GM21447 (cell line): Measurements from ENCODE around the gene RNU6-1.

Experiments used
- ATAC-seq: cut with Tn5 transposase; IDR thresholded peaks from one replicate; pipeline ENCODE4 v1.9.1; 2021; ENCODE audit not compliant: unreplicated experiment

The RNU6-1 gene

DNA sequence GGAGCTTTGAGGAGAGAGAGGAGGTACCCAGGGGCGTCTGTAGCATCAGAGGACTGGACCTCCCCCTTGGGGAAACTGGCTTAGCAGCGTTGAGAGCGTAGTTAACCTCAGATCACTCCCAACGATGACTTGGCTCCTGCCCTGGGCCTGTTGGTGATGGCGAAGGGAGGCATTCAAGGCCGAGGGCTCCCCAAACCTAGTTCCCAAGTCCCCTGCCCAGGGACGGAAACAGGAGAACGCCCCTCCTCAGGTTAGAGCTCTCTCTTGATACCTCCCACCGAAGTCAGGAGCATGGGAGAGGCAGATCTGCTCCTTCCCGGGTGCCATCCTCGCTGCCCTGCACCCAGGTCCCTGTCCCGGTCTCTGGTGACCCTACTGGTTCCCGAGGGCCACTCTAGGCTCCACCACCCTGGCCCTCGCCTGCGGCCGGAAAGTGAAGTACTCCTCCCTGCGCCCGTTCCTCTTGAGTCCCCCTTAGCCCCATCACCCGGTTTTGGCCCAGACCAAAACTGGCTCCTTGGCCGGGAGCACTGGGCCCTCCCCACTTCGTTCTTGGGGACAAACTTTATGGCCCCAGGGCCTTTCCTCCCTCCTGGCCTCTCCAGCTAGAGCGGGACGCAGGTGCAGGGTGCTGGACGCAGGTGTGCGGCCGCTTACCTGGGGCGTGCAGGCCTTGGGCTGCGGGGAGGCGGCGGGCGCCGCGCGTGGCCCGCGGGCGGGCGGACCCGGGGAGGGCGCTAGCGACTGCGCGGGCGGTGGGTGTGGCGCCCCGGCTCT is 17.1 kb downstream of the RNU6-1 start:
- no peak for ATAC-seq

DNA sequence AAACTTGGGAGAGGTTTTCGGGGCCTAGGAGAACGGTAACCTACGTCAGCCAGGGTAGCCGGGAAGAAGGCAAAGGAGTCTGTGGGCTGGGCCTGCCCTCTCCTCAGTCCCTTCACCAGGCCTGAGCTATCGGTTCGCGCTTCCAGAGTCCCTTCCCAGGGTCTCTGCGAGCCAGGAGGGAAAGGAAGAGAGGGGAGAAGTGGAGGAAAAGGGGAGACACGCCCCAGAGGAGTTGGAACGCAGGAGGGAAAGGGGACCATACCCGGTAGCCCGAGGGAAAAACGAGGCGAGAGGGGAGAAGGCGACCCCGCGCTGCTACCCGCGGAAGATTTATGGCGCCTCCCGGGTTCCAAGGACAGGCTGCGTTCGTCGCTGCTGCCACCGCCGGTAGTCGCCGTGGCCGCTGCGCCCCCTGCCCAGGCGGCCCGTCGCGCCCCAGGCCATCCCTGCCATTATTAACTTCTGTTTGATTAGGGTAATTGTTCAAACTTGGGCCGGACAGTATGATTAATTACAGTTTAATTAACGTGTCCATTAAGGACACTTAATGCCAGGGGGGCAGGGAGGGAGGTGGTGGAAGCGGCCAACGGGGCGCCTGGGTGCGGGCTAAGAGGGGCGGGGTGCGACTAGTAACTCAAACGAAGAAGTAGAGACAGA is 17.9 kb downstream of the RNU6-1 start:
- ATAC-seq: no peak

DNA sequence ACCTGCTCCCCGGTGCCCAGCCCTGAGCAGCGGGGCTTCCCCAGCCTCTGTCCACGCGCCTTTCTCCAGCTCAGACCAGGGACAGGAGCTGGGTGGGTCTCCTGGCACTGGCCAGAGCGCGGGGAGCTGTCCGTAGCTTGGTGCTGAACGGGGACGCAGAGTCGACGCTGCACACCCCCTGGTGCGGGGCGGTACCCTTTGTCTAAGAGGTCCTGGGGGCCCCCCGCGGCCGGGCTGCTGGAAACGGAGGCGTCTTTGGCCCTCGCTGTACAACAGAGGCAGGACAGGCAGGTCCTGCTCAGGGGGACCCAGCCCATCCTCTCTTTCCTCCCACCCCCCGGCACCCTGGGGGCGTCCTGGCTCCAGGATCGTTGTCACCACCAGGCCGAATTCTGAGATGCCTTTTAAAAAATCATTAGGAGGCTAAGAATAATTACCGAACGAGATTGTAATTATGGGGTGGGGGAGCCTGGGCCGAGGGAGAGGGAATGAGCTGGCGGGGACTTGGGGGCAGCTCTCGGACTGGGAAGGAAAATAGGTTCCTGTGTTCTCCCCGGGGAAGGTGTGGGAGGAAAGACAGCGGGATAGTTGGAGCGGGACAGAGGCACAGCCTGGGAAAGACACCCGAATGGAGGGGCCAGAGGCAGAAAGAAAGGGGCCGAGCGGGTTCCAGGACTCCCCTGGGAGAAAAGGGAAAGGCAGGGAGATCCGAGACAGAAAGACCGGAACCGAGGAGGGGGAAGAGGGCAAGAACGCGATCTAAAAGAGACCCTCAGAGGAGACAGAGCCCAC is 18.7 kb downstream of the RNU6-1 start:
- ATAC-seq: no peak

GRCh38 chr15:67820122-67820991 is 19.5 kb downstream of the RNU6-1 start:
- ATAC-seq: no peak

DNA sequence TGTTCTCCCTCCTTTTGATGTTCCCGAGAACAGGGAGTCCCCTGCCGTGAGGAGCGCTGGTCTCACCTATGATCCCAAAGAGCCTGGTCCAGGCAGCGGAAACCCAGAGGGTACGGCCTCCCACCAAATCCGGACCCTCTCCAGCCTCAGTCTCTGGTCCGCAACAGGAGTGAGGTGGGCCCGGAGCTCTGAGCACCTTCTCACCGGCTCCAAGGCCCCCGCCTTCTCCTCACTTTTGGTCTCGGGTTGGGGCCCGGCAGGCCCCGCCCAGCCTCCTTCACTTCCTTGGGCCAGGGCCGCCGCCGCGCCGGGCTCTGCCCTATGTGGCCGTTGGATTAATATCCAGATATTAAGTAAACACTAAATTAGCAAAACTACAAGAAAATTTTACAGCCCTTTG is 20.2 kb downstream of the RNU6-1 start:
- no peak for ATAC-seq

DNA sequence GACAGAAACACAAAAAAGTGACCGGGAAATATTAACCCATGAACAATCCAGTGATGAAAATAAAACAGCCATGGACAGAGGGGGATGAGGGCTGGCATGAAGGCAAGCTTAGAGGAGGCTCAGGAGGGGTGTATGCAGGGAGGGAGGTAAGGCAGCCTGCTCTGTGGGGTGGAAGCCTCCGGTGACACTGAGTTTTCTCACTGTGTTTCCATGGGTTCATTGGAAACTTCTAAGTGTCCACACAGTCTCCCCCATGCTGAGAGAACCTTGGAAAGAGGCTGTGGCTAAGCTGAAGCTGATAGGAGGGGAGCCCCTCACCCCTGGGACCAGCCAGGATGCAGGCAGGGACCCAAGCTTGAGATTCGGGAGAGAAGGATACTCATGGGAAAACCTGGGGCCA is 21.4 kb downstream of the RNU6-1 start:
- ATAC-seq: no peak

DNA sequence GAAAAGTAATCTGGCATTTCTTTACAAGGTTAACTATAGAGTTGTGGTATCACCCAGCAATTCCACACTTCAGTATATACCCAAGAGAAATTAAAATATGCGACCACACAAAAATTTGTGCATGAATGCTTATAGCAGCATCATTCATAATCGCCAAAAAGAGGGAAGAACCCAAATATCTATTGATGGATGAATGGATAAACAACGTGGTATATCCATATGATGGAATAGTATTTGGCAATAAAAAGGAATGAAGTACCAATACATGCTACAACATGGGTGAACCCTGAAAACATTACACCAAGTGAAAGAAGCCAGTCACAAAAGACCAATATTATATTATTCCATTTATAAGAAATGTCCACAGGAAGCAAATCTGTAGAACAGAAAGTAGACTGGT is 23.2 kb downstream of the RNU6-1 start:
- ATAC-seq: no peak

- ATAC-seq: no peak
Measured at GRCh38 chr15:67815036-67815592, 24.7 kb downstream of the RNU6-1 start.

DNA sequence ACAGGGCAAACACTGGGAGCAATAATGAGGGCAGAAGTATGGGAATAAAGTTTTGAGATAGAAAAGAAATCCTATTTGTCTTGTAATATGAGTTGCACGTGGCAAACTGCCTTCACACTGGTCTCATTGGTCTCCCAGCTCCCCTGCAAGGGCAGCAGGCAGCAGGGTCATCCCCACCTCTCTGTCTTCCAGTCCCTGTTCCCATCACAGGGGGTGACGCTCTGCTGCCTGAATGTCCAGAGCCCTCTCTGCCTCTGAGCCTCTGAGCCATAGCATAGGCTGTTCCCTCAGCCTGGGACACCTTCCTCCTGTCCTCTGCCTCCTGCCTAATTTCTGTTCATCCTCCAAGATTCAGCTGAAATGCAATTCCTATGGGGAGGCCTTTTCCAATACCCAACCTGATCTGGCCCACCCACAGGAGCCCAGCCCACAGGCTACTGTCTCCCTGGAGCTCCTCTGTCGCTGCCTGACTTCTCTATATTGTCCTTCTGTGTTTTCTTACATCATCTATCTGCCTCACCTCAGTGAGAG is 26.7 kb downstream of the RNU6-1 start:
- ATAC-seq: no peak

- no peak for ATAC-seq
Measured at GRCh38 chr15:67812241-67812644, 27.6 kb downstream of the RNU6-1 start.

DNA sequence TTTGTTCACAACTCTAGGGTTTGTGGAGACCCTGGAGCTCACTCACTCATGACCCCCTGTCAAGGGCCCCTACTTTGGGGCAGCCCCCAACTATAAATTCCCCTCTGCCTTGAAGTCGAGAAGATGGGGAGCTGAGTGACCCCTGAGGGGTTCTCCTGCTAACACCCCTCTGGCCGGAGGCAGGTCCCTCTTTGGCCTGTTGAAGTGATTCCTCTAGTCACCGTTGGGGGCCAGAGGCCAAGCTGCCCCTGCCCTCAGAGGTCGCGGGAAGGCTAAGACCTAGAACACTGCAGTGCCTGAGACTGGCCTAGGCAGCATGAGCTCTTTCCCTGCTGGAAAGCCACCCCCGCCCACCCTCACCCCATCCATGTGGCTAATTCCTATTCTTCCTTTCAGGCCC is 30.0 kb downstream of the RNU6-1 start:
- ATAC-seq: no peak

DNA sequence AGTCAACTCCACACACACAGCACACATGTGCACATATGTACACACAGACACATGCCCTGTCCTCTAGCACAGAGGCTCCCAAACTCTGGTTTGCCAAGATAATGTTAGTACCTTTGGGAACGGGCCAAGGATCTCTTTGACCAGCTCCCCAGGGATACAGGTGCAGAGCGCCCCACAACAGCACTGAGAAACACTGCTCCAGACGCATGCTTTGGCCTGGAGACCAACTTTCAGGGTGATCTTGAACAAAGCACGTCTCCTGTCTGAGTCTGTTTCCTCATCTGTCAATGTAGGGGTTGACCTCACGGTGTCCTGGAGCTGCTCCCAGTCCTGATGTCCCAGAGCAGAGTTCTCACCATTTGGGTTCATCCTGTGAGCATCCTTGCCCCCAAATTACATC is 30.4 kb downstream of the RNU6-1 start:
- ATAC-seq: no peak

GRCh38 chr15:67808821-67809220 is 31.0 kb downstream of the RNU6-1 start:
- ATAC-seq: no peak

DNA sequence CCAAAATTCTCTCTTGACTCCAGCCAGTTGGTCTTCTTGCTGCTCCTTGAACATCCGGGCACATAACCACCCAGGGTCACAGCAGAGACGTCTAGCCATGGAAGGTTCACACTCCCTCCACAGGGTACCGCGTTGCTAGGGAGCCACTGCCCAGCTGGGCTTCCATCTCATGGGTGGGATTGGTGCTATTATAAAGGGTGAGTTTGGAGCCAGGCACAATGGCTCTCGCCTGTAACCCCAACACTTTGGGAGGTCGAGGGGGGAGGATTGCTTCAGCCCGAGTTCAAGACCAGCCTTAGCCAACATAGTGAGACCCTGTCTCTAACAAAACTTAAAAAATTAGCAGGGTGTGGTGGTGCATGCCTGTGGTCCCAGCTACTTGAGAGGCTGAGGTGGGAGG is 32.0 kb downstream of the RNU6-1 start:
- no peak for ATAC-seq

DNA sequence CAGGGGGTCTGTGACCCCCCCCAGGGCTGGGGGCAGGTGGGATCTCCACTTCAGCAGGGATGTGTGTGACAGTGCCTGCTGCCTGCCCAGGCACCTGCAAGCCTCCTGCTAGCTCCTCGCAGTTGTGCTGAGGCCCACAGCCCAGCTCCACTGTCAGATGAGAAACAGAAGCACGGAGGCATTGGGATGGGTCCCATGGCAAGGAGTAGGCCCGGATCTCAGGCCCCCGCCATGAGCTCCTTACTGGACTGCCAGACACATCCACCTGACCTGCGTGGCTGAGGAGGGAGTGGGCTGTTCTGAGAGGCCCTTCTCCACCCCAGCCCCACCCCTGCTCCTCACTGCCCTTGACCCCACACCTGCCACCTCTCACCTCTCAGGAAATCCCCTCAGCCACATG is 32.7 kb downstream of the RNU6-1 start:
- no peak for ATAC-seq

DNA sequence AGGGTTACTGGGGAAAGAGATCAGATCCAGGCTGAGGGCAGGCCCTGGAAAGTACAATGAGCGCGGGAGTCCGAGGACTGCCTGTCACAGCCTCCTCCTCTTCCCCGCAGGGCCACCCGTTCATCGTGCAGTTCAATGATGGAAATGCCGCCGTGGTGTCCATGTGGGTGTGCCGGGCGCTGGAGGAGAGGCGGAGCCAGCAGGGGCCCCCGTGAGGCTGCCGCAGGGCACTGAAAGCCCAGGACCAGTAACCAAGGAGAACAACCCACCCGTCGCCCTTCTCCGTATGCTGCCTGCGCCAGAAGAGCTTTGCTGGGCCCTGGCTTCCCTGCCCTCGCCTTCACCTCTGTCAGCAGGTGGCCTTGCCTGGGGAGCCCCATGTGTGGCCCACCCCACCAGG is 33.3 kb downstream of the RNU6-1 start:
- ATAC-seq: no peak

GRCh38 chr15:67805666-67806516 is 34.0 kb downstream of the RNU6-1 start:
- no peak for ATAC-seq

- ATAC-seq: no peak
Measured at GRCh38 chr15:67805008-67805665, 34.7 kb downstream of the RNU6-1 start.
